ENCODE measurements around the gene ERN1. TPM values are rescaled to one million over a fixed set of nuclear protein-coding genes. Genes with fewer than 3 reads are reported as not detected.
A peak's percentile ranks its signal among the peaks of the same experiment; 100 is the strongest.

The ERN1 gene
- total and polyA plus RNA-seq, 4 donors = 8.3 to 34.2 (median 19.4) TPM

DNA sequence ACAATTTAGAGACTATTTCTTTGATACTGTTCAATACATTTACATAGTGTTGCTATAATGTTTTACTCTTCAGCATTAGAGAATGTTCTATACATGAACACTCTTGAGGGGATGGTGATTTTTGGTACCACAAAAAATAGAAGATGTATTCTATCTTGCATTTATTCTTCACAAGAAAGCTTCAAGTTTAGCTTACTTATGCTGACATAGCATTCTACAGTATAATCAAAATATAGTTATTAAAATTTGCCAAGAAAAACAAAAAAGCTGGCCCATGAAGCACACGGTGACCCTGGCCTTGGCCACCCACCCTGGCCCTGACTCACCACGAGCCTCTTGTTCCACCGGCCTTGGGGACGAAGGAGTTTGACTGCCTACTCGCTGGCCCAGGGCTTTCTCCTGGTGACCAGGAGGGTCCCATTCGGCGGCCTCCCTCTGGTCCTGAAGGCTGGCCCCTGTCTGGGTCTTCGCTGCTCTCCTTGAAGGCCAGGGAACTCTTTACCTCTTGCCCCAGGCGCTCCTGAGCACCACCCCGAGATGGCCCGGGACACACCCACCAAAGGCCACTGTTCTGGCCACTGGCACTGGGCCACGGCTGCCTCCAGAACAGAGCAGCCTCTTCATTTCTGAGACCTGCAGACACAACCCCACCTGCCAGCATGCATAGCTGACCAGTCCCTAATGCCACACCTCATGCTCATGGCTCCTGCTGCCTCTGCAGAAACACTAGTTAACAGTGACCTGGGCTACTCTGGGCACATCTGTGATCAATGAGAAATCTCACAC, 87.1 kb downstream of the ERN1 start:
- 92 to 95% methylated on average over 12 of the region's 12 CpGs for WGBS, 2 donors
- Histone ChIP-seq H3K4me3 (no peak overlapping the region), H3K9me3 (ENCODE audit: control insufficient read depth in 4 of 4, insufficient read depth in 3 of 4, low read length in 3 of 4) (no peaks in the 10 kb centered on the region), H3K27ac (ENCODE audit: low read depth in 1 of 2, low read length in 1 of 2) (no peak overlapping the region), H3K27me3 (ENCODE audit: control insufficient read depth in 3 of 3, insufficient read depth in 3 of 3, low read length in 2 of 3) (no peaks in the 10 kb centered on the region), H3K36me3 (ENCODE audit: control insufficient read depth in 4 of 4, insufficient read depth in 4 of 4, low read length in 4 of 4) (peaks cover 14 to 55% (median 18%) of the 10 kb centered on the region in 4 donors), H3K4me1 (ENCODE audit: control insufficient read depth in 5 of 5, insufficient read depth in 5 of 5, low read length in 5 of 5) (peaks cover 0 to 3% (median 0%) of the 10 kb centered on the region in 5 donors), H3K9ac (ENCODE audit: insufficient read depth in 1 of 2, low read length in 2 of 2) (no peak overlapping the region)
- ATAC-seq (ENCODE audit: insufficient read depth, low FRiP score) = no peak
- DNase-seq = no peak
- TF ChIP-seq, protein P1, sequence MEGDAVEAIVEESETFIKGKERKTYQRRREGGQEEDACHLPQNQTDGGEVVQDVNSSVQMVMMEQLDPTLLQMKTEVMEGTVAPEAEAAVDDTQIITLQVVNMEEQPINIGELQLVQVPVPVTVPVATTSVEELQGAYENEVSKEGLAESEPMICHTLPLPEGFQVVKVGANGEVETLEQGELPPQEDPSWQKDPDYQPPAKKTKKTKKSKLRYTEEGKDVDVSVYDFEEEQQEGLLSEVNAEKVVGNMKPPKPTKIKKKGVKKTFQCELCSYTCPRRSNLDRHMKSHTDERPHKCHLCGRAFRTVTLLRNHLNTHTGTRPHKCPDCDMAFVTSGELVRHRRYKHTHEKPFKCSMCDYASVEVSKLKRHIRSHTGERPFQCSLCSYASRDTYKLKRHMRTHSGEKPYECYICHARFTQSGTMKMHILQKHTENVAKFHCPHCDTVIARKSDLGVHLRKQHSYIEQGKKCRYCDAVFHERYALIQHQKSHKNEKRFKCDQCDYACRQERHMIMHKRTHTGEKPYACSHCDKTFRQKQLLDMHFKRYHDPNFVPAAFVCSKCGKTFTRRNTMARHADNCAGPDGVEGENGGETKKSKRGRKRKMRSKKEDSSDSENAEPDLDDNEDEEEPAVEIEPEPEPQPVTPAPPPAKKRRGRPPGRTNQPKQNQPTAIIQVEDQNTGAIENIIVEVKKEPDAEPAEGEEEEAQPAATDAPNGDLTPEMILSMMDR (IDR thresholded peaks at IDR 0.05; ENCODE audit: control extremely low read depth, extremely low read depth) = no peak

DNA sequence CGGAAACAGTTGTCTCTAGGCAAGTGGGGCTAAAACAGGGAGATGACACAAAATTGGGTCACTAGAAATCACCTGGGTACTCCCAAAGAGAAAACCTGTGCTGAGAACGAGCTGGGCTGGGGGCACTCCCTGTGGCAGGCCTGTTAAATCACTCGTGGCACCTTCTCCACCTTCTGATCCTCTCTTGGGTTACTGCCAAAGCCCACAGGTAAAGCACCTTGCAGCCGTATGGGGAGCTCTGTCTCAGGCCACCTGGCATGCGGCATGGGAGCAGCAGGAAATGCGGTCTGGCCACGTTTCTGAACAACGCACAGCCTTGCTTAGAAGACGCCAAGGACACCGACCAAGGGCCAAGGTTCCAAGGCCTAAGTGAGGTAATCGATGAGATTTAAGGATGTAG, 88.0 kb downstream of the ERN1 start:
- 66 to 68% methylated on average over 11 of the region's 11 CpGs for WGBS, 2 donors
- no peak overlapping the region for H3K27ac ChIP-seq (ENCODE audit: low read depth in 1 of 2, low read length in 1 of 2)
- H3K27me3 ChIP-seq (ENCODE audit: control insufficient read depth in 3 of 3, insufficient read depth in 3 of 3, low read length in 2 of 3) = no peaks in the 10 kb centered on the region
- no peak overlapping the region for H3K4me3 ChIP-seq
- no peaks in the 10 kb centered on the region for H3K9me3 ChIP-seq (ENCODE audit: control insufficient read depth in 4 of 4, insufficient read depth in 3 of 4, low read length in 3 of 4)
- ATAC-seq (ENCODE audit: insufficient read depth, low FRiP score) = no peak
- peaks cover 0 to 3% (median 0%) of the 10 kb centered on the region in 5 donors for H3K4me1 ChIP-seq (ENCODE audit: control insufficient read depth in 5 of 5, insufficient read depth in 5 of 5, low read length in 5 of 5)
- H3K36me3 ChIP-seq (ENCODE audit: control insufficient read depth in 4 of 4, insufficient read depth in 4 of 4, low read length in 4 of 4) = peaks cover 14 to 53% (median 18%) of the 10 kb centered on the region in 4 donors
- TF ChIP-seq, protein P1 (IDR thresholded peaks at IDR 0.05; ENCODE audit: control extremely low read depth, extremely low read depth) = no peak
- no peak overlapping the region for H3K9ac ChIP-seq (ENCODE audit: insufficient read depth in 1 of 2, low read length in 2 of 2)
- DNase-seq = no peak

DNA sequence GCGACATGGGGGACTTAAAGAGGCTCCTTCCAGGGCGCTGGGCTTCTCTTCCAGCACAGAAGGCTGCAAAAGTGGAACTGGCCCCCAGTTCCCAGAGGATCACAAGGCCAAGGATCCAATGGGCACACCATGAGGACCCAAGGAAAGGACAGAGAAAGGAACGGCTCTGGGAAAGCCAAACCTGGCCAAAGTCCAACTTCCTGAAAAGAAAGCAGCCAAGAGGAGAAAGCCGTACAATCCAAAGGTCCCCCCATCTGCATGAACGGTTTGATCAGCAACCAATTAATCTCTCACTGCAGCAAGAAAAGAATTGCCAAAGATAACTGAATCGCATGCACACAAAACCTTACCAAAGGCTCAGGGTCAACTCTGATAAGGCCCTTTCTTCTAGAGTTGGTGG, 89.7 kb downstream of the ERN1 start:
- ATAC-seq (ENCODE audit: insufficient read depth, low FRiP score) (no peak), DNase-seq (peak in 2 of 3 donors; percentile 18 to 37)
- Histone ChIP-seq H3K9ac (ENCODE audit: insufficient read depth in 1 of 2, low read length in 2 of 2) (no peak overlapping the region), H3K36me3 (ENCODE audit: control insufficient read depth in 4 of 4, insufficient read depth in 4 of 4, low read length in 4 of 4) (peaks cover 7 to 40% (median 13%) of the 10 kb centered on the region in 4 donors), H3K4me1 (ENCODE audit: control insufficient read depth in 5 of 5, insufficient read depth in 5 of 5, low read length in 5 of 5) (peaks cover 0 to 3% (median 0%) of the 10 kb centered on the region in 5 donors), H3K9me3 (ENCODE audit: control insufficient read depth in 4 of 4, insufficient read depth in 3 of 4, low read length in 3 of 4) (no peaks in the 10 kb centered on the region), H3K27ac (ENCODE audit: low read depth in 1 of 2, low read length in 1 of 2) (no peak overlapping the region), H3K4me3 (no peak overlapping the region), H3K27me3 (ENCODE audit: control insufficient read depth in 3 of 3, insufficient read depth in 3 of 3, low read length in 2 of 3) (no peaks in the 10 kb centered on the region)
- TF ChIP-seq, protein P1 (IDR thresholded peaks at IDR 0.05; ENCODE audit: control extremely low read depth, extremely low read depth) = no peak
- 73 to 74% methylated on average over 6 of the region's 6 CpGs for WGBS, 2 donors
